Adrenal gland (tissue), 5 donors: ENCODE results near the gene TM9SF4.

Experiments
- POLR2A ChIP-seq, 2 donors: fragments of 450-650 bp; IDR thresholded peaks; one replicate each; pipeline ENCODE4 v1.6.1; 2017; ENCODE audit warnings: antibody characterized with exemption in 2 of 2, mild to moderate bottlenecking in 2 of 2, moderate library complexity in 1 of 2
- TF ChIP-seq, protein P1 (sequence below), 6 experiments: fragments of 450-650 bp in 4 of 6; fragments of 200-600 bp in 2 of 6; sonication (generic) in 1 of 6; IDR thresholded peaks; 1 replicate in 5 of 6; 2 replicates in 1 of 6; pipeline versions ENCODE4 v1.5.1 to v1.8.0; 2016 to 2021; ENCODE audit warnings: antibody characterized with exemption in 6 of 6, mild to moderate bottlenecking in 2 of 6, moderate library complexity in 1 of 6
- donor health status: DM: no; HTN: no; CAD: no.

DNA sequence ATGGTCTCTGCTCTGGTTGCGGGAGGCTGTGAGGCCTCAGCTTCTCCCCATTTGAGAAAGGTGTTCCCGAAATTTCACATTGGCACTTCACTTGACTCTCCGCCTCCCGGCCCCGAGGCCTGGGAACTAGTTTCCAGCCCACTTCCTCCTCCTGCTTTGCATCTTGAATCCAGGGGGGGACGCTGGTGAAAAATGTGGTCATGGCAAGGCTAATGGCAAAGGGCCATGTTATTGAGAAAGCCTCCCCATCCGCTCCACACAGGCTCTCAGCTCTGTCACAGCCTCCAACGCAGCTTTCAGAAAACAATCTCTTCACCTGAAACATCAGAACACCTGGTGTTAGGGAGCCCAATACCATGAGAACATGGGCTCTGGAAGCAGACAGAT is 92.5 kb downstream of the TM9SF4 start:
- TF ChIP-seq, protein P1, sequence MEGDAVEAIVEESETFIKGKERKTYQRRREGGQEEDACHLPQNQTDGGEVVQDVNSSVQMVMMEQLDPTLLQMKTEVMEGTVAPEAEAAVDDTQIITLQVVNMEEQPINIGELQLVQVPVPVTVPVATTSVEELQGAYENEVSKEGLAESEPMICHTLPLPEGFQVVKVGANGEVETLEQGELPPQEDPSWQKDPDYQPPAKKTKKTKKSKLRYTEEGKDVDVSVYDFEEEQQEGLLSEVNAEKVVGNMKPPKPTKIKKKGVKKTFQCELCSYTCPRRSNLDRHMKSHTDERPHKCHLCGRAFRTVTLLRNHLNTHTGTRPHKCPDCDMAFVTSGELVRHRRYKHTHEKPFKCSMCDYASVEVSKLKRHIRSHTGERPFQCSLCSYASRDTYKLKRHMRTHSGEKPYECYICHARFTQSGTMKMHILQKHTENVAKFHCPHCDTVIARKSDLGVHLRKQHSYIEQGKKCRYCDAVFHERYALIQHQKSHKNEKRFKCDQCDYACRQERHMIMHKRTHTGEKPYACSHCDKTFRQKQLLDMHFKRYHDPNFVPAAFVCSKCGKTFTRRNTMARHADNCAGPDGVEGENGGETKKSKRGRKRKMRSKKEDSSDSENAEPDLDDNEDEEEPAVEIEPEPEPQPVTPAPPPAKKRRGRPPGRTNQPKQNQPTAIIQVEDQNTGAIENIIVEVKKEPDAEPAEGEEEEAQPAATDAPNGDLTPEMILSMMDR (IDR thresholded peaks at IDR 0.05), result no peak
- no peak for TF ChIP-seq POLR2A (IDR thresholded peaks at IDR 0.05)
